H9 (cell line): ENCODE results near the gene FZD10. TPM values are rescaled to one million over a fixed set of nuclear protein-coding genes. Genes with fewer than 3 reads are reported as not detected.

ENCODE experiments used
- DNase-seq: peaks from one replicate; pipeline ENCODE4 v3.0.0-alpha.2; 2017
- H2AFZ ChIP-seq: one replicate; pipeline ENCODE4 v1.6.1; 2013; ENCODE audit warnings: mild to moderate bottlenecking, low read length, control low read depth, moderate library complexity
- H2AK5ac ChIP-seq: 2 replicates; pipeline ENCODE4 v1.6.1; 2013; ENCODE audit warnings: low read length, control low read depth, mixed read lengths; ENCODE audit not compliant: insufficient read length
- H2BK120ac ChIP-seq: one replicate; pipeline ENCODE4 v1.6.1; 2013; ENCODE audit warnings: low read depth, mild to moderate bottlenecking, low read length, control low read depth, inconsistent platforms; ENCODE audit not compliant: poor library complexity, severe bottlenecking
- H2BK12ac ChIP-seq: 2 replicates; pipeline ENCODE4 v1.6.1; 2013; ENCODE audit warnings: low read length, control low read depth, mixed read lengths, low read depth; ENCODE audit not compliant: insufficient read length
- H2BK15ac ChIP-seq: 2 replicates; pipeline ENCODE4 v1.6.1; 2013; ENCODE audit warnings: low read depth, low read length, control low read depth
- H2BK20ac ChIP-seq: one replicate; pipeline ENCODE4 v1.6.1; 2013; ENCODE audit warnings: low read depth, mild to moderate bottlenecking, low read length, control low read depth, inconsistent platforms; ENCODE audit not compliant: poor library complexity, severe bottlenecking
- H2BK5ac ChIP-seq: 2 replicates; pipeline ENCODE4 v1.6.1; 2013; ENCODE audit warnings: low read length, control low read depth, mixed read lengths; ENCODE audit not compliant: insufficient read length
- H3K14ac ChIP-seq: 2 replicates; pipeline ENCODE4 v1.6.1; 2013; ENCODE audit warnings: low read length, control low read depth; ENCODE audit not compliant: insufficient read depth
- H3K18ac ChIP-seq: 2 replicates; pipeline ENCODE4 v1.6.1; 2013; ENCODE audit warnings: low read depth, mild to moderate bottlenecking, mixed read lengths, low read length, control low read depth; ENCODE audit not compliant: insufficient read length
- H3K23ac ChIP-seq: 2 replicates; pipeline ENCODE4 v1.6.1; 2013; ENCODE audit warnings: low read length, control low read depth, mixed read lengths, low read depth; ENCODE audit not compliant: insufficient read length
- H3K23me2 ChIP-seq: 2 replicates; pipeline ENCODE4 v1.6.1; 2013; ENCODE audit warnings: low read depth, mild to moderate bottlenecking, mixed read lengths, low read length, control low read depth; ENCODE audit not compliant: insufficient read length, poor library complexity, severe bottlenecking
- H3K27ac ChIP-seq: 2 replicates; pipeline ENCODE4 v1.5.1; 2013; ENCODE audit warnings: low read length, control low read depth, mixed read lengths, low read depth; ENCODE audit not compliant: insufficient read length
- H3K27me3 ChIP-seq: 2 replicates; pipeline ENCODE4 v1.6.1; 2013; ENCODE audit warnings: low read length, control low read depth, inconsistent platforms; ENCODE audit not compliant: insufficient read depth
- H3K4ac ChIP-seq: 2 replicates; pipeline ENCODE4 v1.6.1; 2013; ENCODE audit warnings: low read depth, mild to moderate bottlenecking, control low read depth, inconsistent platforms, low read length, moderate library complexity
- H3K4me1 ChIP-seq: 2 replicates; pipeline ENCODE4 v1.6.1; 2013; ENCODE audit warnings: low read length, control low read depth, inconsistent platforms; ENCODE audit not compliant: insufficient read depth
- H3K4me2 ChIP-seq: 2 replicates; pipeline ENCODE4 v1.6.1; 2013; ENCODE audit warnings: low read length, control low read depth, mixed read lengths; ENCODE audit not compliant: insufficient read length, insufficient read depth
- H3K56ac ChIP-seq: 2 replicates; pipeline ENCODE4 v1.6.1; 2013; ENCODE audit warnings: low read depth, mild to moderate bottlenecking, mixed read lengths, low read length, control low read depth; ENCODE audit not compliant: insufficient read length
- H3K79me1 ChIP-seq: 2 replicates; pipeline ENCODE4 v1.6.1; 2013; ENCODE audit warnings: low read depth, mild to moderate bottlenecking, moderate library complexity, low read length, control low read depth, inconsistent platforms; ENCODE audit not compliant: insufficient read depth, poor library complexity, severe bottlenecking
- H3K79me2 ChIP-seq: 2 replicates; pipeline ENCODE4 v1.6.1; 2013; ENCODE audit warnings: low read length, control low read depth, inconsistent platforms; ENCODE audit not compliant: insufficient read depth
- H3K9ac ChIP-seq: 2 replicates; pipeline ENCODE4 v1.6.1; 2013; ENCODE audit warnings: low read length, control low read depth, mixed read lengths; ENCODE audit not compliant: insufficient read length; ENCODE audit errors: extremely low read depth
- H3K9me3 ChIP-seq: one replicate; pipeline ENCODE4 v1.6.1; 2013; ENCODE audit warnings: low read depth, low read length, inconsistent platforms; ENCODE audit not compliant: control insufficient read depth
- H3T11ph ChIP-seq: one replicate; pipeline ENCODE4 v1.6.1; 2013; ENCODE audit warnings: mild to moderate bottlenecking, low read length, control low read depth, inconsistent platforms
- H4K20me1 ChIP-seq: one replicate; pipeline ENCODE4 v1.6.1; 2013; ENCODE audit not compliant: control insufficient read depth, insufficient read length, insufficient read depth
- H4K5ac ChIP-seq: 2 replicates; pipeline ENCODE4 v1.6.1; 2013; ENCODE audit warnings: low read depth, mild to moderate bottlenecking, mixed read lengths, low read length, control low read depth; ENCODE audit not compliant: insufficient read length
- H4K8ac ChIP-seq: replicated peaks from 2 replicates; pipeline ENCODE4 v1.6.1; 2013; ENCODE audit warnings: low read length, control low read depth, mixed read lengths, low read depth; ENCODE audit not compliant: insufficient read length
- H4K91ac ChIP-seq: 2 replicates; pipeline ENCODE4 v1.6.1; 2013; ENCODE audit warnings: low read depth, mild to moderate bottlenecking, moderate library complexity, mixed read lengths, low read length, control low read depth; ENCODE audit not compliant: insufficient read length
- H3K27ac Mint-ChIP-seq, 3 experiments: 2 replicates in 2 of 3; 3 replicates in 1 of 3; pipeline ENCODE4 v1.8.0; 2020 to 2021; ENCODE audit warnings: mixed read lengths in 3 of 3, mild to moderate bottlenecking in 1 of 3, moderate library complexity in 1 of 3
- H3K27me3 Mint-ChIP-seq: 2 replicates; pipeline ENCODE4 v1.8.0; 2021; ENCODE audit warnings: low read depth, mild to moderate bottlenecking, moderate library complexity, mixed read lengths
- H3K36me3 Mint-ChIP-seq, 3 experiments: 2 replicates in 2 of 3; 3 replicates in 1 of 3; pipeline ENCODE4 v1.8.0; 2020 to 2021; ENCODE audit warnings: low read depth in 3 of 3, mixed read lengths in 3 of 3; ENCODE audit not compliant: insufficient read depth in 1 of 3
- H3K4me1 Mint-ChIP-seq, 2 experiments: 2 replicates each; pipeline ENCODE4 v1.8.0; 2020; ENCODE audit warnings: mixed read lengths in 2 of 2
- H3K4me3 Mint-ChIP-seq, 2 experiments: 2 replicates in 1 of 2; 3 replicates in 1 of 2; pipeline ENCODE4 v1.8.0; 2020 to 2021; ENCODE audit warnings: mild to moderate bottlenecking in 2 of 2, mixed read lengths in 2 of 2, moderate library complexity in 1 of 2
- H3K9me3 Mint-ChIP-seq, 2 experiments: 2 replicates in 1 of 2; 3 replicates in 1 of 2; pipeline ENCODE4 v1.8.0; 2020; ENCODE audit warnings: mild to moderate bottlenecking in 2 of 2, mixed read lengths in 2 of 2, moderate library complexity in 1 of 2
- WGBS: extraction: QIAGEN DNeasy Blood & Tissue Kit; methylation state at CpG from one replicate; pipeline ENCODE4 v1.1.7; 2013; ENCODE audit warnings: missing lambda C conversion rate, low lambda C conversion rate, mixed read lengths; ENCODE audit not compliant: insufficient read length; ENCODE audit errors: extremely low coverage; 5-methylcytosine and 5-hydroxymethylcytosine counted together
- total RNA-seq: library from RNA; stranded (reverse); gene quantifications from 2 replicates; pipeline ENCODE4 v1.2.1, GENCODE V29; 2021
- TF ChIP-seq, protein P1 (sequence below): fragments of 200-600 bp; sonication (generic); conservative IDR thresholded peaks from 3 replicates; pipeline ENCODE4 v1.8.0; 2021; ENCODE audit warnings: antibody characterized with exemption, mild to moderate bottlenecking

Gene FZD10
- total RNA-seq, 1 experiment from 2014 or later, result 1.0 TPM

DNA sequence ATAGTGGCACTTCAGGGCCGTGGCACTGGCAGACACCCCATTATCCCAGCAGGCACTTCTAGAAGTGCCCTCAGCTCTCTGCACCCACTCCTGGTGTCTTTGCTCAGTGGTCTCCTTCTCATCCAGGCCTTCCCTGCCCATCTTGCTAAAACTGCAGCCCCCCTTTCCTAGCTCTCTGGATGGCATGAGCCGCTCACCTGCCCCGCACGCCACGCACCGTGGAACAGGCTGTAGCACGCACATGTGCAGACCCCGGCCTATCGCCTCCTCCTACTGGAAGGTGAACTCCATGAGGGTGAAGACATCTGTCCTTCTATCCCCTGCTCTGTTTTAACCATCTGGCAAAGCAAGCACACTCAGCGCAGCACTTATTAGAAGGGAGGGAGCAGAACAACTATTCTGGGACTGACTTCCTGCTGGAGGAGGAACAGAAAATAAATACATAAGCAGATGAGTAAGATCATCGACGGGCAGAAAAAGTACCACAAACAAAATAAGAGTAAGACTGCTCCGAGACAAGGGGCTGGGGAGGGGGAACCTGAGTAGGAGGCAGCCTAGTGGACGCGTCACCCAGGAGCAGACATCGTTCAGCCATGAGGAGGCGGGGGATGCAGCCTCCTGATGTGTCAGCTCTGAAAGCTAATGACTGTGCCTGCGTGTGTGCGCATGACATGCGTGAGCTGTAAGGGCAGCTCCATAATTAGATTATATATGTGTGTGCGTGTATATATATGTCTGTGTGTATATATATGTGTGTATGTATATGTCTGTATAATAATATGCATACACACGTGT, 7.8 kb upstream of the FZD10 start:
- no peak overlapping the region for H2AK5ac ChIP-seq
- H3K27me3 Mint-ChIP-seq, result peaks cover 80% of the 10 kb centered on the region
- no peak overlapping the region for H3K27ac ChIP-seq
- no peak overlapping the region for H2BK20ac ChIP-seq
- no peak overlapping the region; the same call in 1 of the 2 replicates for H3K14ac ChIP-seq
- H3K18ac ChIP-seq, result no peak overlapping the region
- H2AFZ ChIP-seq, result no peak overlapping the region
- H4K91ac ChIP-seq, result no peak overlapping the region
- H2BK15ac ChIP-seq, result no peak overlapping the region
- no peaks in the 10 kb centered on the region for H4K20me1 ChIP-seq
- no peaks in the 10 kb centered on the region; a peak in 1 of 5 replicates for H3K9me3 Mint-ChIP-seq
- WGBS, result no CpG with 5 or more reads among the region's 22 CpGs
- no peak overlapping the region for H3K4me2 ChIP-seq
- H3K9ac ChIP-seq, result no peak overlapping the region
- H3K4ac ChIP-seq, result no peak overlapping the region
- H3K23me2 ChIP-seq, result no peaks in the 10 kb centered on the region
- no peaks in the 10 kb centered on the region for H3K9me3 ChIP-seq
- no peak for DNase-seq
- H3K79me1 ChIP-seq, result no peaks in the 10 kb centered on the region
- peaks cover 39% of the 10 kb centered on the region for H3K27me3 ChIP-seq
- no peaks in the 10 kb centered on the region for H3K79me2 ChIP-seq
- H4K5ac ChIP-seq, result no peak overlapping the region
- no peak overlapping the region for H3K56ac ChIP-seq
- no peak overlapping the region for H3K4me3 Mint-ChIP-seq
- H2BK5ac ChIP-seq, result no peak overlapping the region
- TF ChIP-seq, protein P1, sequence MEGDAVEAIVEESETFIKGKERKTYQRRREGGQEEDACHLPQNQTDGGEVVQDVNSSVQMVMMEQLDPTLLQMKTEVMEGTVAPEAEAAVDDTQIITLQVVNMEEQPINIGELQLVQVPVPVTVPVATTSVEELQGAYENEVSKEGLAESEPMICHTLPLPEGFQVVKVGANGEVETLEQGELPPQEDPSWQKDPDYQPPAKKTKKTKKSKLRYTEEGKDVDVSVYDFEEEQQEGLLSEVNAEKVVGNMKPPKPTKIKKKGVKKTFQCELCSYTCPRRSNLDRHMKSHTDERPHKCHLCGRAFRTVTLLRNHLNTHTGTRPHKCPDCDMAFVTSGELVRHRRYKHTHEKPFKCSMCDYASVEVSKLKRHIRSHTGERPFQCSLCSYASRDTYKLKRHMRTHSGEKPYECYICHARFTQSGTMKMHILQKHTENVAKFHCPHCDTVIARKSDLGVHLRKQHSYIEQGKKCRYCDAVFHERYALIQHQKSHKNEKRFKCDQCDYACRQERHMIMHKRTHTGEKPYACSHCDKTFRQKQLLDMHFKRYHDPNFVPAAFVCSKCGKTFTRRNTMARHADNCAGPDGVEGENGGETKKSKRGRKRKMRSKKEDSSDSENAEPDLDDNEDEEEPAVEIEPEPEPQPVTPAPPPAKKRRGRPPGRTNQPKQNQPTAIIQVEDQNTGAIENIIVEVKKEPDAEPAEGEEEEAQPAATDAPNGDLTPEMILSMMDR, result no peak
- no peak overlapping the region for H3K23ac ChIP-seq
- no peak overlapping the region for H2BK12ac ChIP-seq
- no peak overlapping the region for H2BK120ac ChIP-seq
- H3K27ac Mint-ChIP-seq, result no peak overlapping the region
- H3T11ph ChIP-seq, result no peak overlapping the region
- peaks cover 6% of the 10 kb centered on the region; the same call in 1 of the 2 replicates for H3K4me1 ChIP-seq
- peaks cover 7 to 15% of the 10 kb centered on the region in 2 experiments for H3K4me1 Mint-ChIP-seq
- no peak overlapping the region for H4K8ac ChIP-seq
- H3K36me3 Mint-ChIP-seq, result no peaks in the 10 kb centered on the region
